Nephron progenitor cell (in vitro differentiated cells): ENCODE measurements around the gene ZNF276.
A peak's percentile ranks its signal among the peaks of the same experiment; 100 is the strongest.
"Not testable (repeated sequence)": the region's sequence is repeated elsewhere in the genome, so short reads cannot be mapped to it uniquely, and the experiment has no call there.

Source experiments
- DNase-seq: peaks from one replicate; pipeline ENCODE4 v3.0.0; 2021
- H3K27ac Mint-ChIP-seq: 2 replicates; pipeline ENCODE4 v1.8.0; 2021; ENCODE audit warnings: mild to moderate bottlenecking, moderate library complexity, mixed read lengths
- H3K27me3 Mint-ChIP-seq: 2 replicates; pipeline ENCODE4 v1.8.0; 2021; ENCODE audit warnings: mild to moderate bottlenecking, low read depth, mixed read lengths; ENCODE audit not compliant: poor library complexity
- H3K36me3 Mint-ChIP-seq: 2 replicates; pipeline ENCODE4 v1.8.0; 2021; ENCODE audit warnings: low read depth, mixed read lengths
- H3K4me1 Mint-ChIP-seq: 2 replicates; pipeline ENCODE4 v1.8.0; 2021; ENCODE audit warnings: mixed read lengths
- H3K4me3 Mint-ChIP-seq: 2 replicates; pipeline ENCODE4 v1.8.0; 2021; ENCODE audit warnings: mild to moderate bottlenecking, moderate library complexity, mixed read lengths
- H3K9me3 Mint-ChIP-seq: 2 replicates; pipeline ENCODE4 v1.8.0; 2021; ENCODE audit warnings: mild to moderate bottlenecking, moderate library complexity, mixed read lengths
- CTCF ChIP-seq: fragments of 200-600 bp; sonication (generic); IDR thresholded peaks from 2 replicates; pipeline ENCODE4 v1.5.0; 2021; ENCODE audit warnings: antibody characterized with exemption

ZNF276 gene

DNA sequence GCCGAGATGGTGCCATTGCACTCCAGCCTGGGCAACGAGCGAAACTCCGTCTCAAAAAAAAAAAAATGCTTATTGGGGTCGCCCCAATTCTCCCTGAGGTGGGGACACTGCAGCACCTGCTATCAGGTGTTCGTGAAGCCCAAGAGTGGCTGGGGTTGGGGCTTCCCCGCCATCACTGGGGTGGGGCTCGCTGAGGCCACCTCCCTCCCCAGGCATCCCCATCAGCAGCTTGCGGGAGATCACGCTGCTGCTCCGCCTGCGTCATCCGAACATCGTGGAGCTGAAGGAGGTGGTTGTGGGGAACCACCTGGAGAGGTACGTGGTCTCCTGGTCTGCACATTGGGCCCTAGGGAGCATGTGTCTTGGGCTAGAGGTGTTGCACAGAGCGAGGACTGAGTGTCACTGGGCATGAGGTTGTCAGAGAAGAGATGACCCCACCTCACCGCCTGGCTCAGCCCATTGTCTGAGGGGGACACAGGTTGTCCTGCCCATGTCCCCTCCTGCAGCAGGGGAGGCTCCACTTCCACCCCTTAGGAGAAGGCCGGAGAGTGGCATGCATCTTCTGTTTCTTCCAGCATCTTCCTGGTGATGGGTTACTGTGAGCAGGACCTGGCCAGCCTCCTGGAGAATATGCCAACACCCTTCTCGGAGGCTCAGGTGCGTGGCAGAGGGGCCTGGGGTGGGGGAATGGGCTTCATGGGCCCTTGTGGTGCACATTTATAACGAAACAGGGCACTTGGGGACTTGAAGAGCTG, 29.9 kb upstream of the ZNF276 start:
- H3K4me3 Mint-ChIP-seq, result no peak overlapping the region
- H3K27ac Mint-ChIP-seq, result no peak overlapping the region
- H3K9me3 Mint-ChIP-seq, result peaks cover under 1% of the 10 kb centered on the region
- no peaks in the 10 kb centered on the region for H3K27me3 Mint-ChIP-seq
- TF ChIP-seq CTCF, result no peak
- no peak for DNase-seq
- H3K36me3 Mint-ChIP-seq, result peaks cover 31% of the 10 kb centered on the region
- peaks cover 32% of the 10 kb centered on the region for H3K4me1 Mint-ChIP-seq

DNA sequence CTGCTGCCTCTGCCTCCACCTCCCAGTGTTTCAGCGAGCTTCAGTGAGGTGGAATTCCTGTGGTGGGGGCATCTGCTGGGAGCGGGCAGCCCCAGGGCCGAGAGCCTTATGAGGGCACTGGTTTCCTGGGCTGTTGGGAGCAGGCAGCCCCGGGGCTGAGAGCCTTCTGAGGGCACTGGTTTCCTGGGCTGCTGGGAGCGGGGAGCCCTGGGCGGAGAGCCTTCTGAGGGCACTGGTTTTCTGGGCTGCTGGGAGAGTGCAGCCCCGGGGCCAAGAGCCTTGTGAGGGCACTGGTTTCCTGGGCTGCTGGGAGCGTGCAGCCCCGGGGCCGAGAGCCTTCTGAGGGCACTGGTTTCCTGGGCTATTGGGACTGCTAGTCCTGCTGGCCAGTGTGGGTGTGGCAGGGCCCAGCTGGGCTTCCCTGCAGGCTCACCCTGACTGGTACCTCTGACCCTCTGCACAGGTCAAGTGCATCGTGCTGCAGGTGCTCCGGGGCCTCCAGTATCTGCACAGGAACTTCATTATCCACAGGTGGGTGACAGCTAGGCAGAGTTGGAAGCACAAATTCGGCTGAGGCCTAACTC, 29.3 kb upstream of the ZNF276 start:
- peaks cover 32% of the 10 kb centered on the region for H3K4me1 Mint-ChIP-seq
- peaks cover 29% of the 10 kb centered on the region for H3K36me3 Mint-ChIP-seq
- no peak overlapping the region for H3K27ac Mint-ChIP-seq
- DNase-seq, result no peak
- H3K27me3 Mint-ChIP-seq, result no peaks in the 10 kb centered on the region
- no peak for TF ChIP-seq CTCF
- H3K9me3 Mint-ChIP-seq, result no peaks in the 10 kb centered on the region
- H3K4me3 Mint-ChIP-seq, result no peak overlapping the region

- no peaks in the 10 kb centered on the region for H3K9me3 Mint-ChIP-seq
- no peak for TF ChIP-seq CTCF
- no peaks in the 10 kb centered on the region for H3K27me3 Mint-ChIP-seq
- DNase-seq, result no peak
- no peak overlapping the region for H3K27ac Mint-ChIP-seq
- H3K36me3 Mint-ChIP-seq, result peaks cover 23% of the 10 kb centered on the region
- no peak overlapping the region for H3K4me3 Mint-ChIP-seq
- peaks cover 23% of the 10 kb centered on the region for H3K4me1 Mint-ChIP-seq
Observed at GRCh38 chr16:89693289-89693731, 28.0 kb upstream of the ZNF276 start.

DNA sequence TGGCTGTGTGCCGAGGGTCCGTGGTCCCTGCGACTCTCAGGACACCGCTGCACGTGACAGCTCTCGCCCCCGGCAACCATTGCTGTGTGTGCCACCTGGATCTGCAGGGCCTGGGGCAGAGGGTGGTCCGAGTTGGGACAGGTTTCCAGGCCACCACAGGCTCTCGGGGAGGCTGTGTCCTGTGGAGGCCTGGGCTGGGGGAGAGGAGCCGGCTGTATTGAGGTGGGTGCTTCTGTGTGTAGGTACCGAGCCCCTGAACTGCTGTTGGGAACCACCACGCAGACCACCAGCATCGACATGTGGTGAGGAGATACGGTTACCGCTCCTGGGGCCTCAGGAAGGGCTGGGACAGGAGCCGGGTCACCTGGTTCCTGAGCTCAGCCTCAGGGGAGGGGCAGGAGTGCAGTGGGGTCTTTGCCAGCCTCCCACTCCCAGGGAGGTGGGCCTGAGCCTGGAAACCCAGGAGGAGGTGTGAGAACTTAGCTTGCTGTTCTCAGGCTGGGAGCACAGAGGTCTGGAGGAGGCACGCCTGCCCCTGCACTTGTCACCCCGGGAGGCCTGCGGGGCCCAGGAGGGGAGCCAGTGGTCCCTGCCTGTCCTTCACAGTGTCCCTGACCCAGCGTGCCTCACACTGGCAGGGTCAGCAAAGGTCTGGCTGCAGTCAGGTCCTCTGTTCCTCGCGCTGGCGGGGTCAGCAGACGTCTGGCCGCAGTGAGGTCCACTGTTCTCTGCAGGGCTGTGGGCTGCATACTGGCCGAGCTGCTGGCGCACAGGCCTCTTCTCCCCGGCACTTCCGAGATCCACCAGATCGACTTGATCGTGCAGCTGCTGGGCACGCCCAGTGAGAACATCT, 27.2 kb upstream of the ZNF276 start:
- H3K27ac Mint-ChIP-seq, result no peak overlapping the region

DNA sequence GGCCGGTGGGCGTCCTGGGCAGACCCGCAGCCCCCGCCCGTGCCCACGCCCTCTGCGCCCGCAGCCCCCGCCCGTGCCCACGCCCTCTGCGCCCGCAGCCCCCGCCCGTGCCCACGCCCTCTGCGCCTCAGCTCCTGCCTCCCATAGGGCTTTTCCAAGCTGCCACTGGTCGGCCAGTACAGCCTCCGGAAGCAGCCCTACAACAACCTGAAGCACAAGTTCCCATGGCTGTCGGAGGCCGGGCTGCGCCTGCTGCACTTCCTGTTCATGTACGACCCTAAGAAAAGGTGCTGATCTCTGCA, 26.6 kb upstream of the ZNF276 start:
- Mint-ChIP-seq H3K36me3 (peaks cover 26% of the 10 kb centered on the region), H3K4me1 (peaks cover 30% of the 10 kb centered on the region), H3K27ac (peak overlapping the region; percentile 61)
- H3K9me3 Mint-ChIP-seq, DNase-seq, H3K4me3 Mint-ChIP-seq, H3K27me3 Mint-ChIP-seq: not testable (repeated sequence)

More for the DNA sequence above, 27.2 kb upstream of the ZNF276 start:
- H3K36me3 Mint-ChIP-seq, result peaks cover 24% of the 10 kb centered on the region
- H3K27me3 Mint-ChIP-seq, result no peaks in the 10 kb centered on the region
- peaks cover 26% of the 10 kb centered on the region for H3K4me1 Mint-ChIP-seq
- DNase-seq, result peak; percentile 12
- H3K9me3 Mint-ChIP-seq, result no peaks in the 10 kb centered on the region
- no peak overlapping the region for H3K4me3 Mint-ChIP-seq
- TF ChIP-seq CTCF, result no peak

GRCh38 chr16:89695086-89695874, 26.1 kb upstream of the ZNF276 start:
- DNase-seq, result no peak
- peak overlapping the region; percentile 66 for H3K27ac Mint-ChIP-seq
- peaks cover 22% of the 10 kb centered on the region for H3K36me3 Mint-ChIP-seq
- H3K4me1 Mint-ChIP-seq, result peaks cover 34% of the 10 kb centered on the region
- no peak for TF ChIP-seq CTCF
- no peak overlapping the region for H3K4me3 Mint-ChIP-seq
- H3K27me3 Mint-ChIP-seq, result peaks cover under 1% of the 10 kb centered on the region
- no peaks in the 10 kb centered on the region for H3K9me3 Mint-ChIP-seq
